HG02852 (cell line): ENCODE data around the gene MRPL54.

Experiments used
- ATAC-seq: cut with Tn5 transposase; IDR thresholded peaks from one replicate; pipeline ENCODE4 v1.9.1; 2021; ENCODE audit warnings: mild to moderate bottlenecking, moderate library complexity; ENCODE audit not compliant: unreplicated experiment

Gene MRPL54

GRCh38 chr19:3762501-3763459 is at the start of gene MRPL54:
MRPL54 (plus strand) TSS chr19:3762682; CDS start chr19:3762701, 19 bp downstream.
- ATAC-seq: peak; percentile 75

- no peak for ATAC-seq
Measured at GRCh38 chr19:3716147-3716668, 46.3 kb upstream of the MRPL54 start.

GRCh38 chr19:3719868-3720267 is 42.6 kb upstream of the MRPL54 start:
- no peak for ATAC-seq

GRCh38 chr19:3720349-3720917 is 42.0 kb upstream of the MRPL54 start:
- no peak for ATAC-seq

GRCh38 chr19:3721131-3721886 is 41.2 kb upstream of the MRPL54 start:
- ATAC-seq: no peak

- ATAC-seq: no peak
Measured at GRCh38 chr19:3721887-3722442, 40.5 kb upstream of the MRPL54 start.

- ATAC-seq: no peak
Measured at GRCh38 chr19:3722443-3723109, 39.9 kb upstream of the MRPL54 start.

GRCh38 chr19:3723110-3723488 is 39.4 kb upstream of the MRPL54 start:
- no peak for ATAC-seq

GRCh38 chr19:3723883-3724282 is 38.6 kb upstream of the MRPL54 start:
- ATAC-seq: no peak

GRCh38 chr19:3725121-3725520 is 37.4 kb upstream of the MRPL54 start:
- no peak for ATAC-seq

- ATAC-seq: no peak
Measured at GRCh38 chr19:3725640-3726310, 36.7 kb upstream of the MRPL54 start.

GRCh38 chr19:3730457-3730958 is 32.0 kb upstream of the MRPL54 start:
- no peak for ATAC-seq

GRCh38 chr19:3732108-3732507 is 30.4 kb upstream of the MRPL54 start:
- no peak for ATAC-seq

GRCh38 chr19:3733549-3734309 is 28.8 kb upstream of the MRPL54 start:
- ATAC-seq: no peak

- ATAC-seq: no peak
Measured at GRCh38 chr19:3734310-3734600, 28.2 kb upstream of the MRPL54 start.

- no peak for ATAC-seq
Measured at GRCh38 chr19:3736106-3736724, 26.3 kb upstream of the MRPL54 start.

- ATAC-seq: no peak
Measured at GRCh38 chr19:3737487-3738205, 24.8 kb upstream of the MRPL54 start.
